ENCODE measurements around the gene BRD7. TPM values are rescaled to one million over a fixed set of nuclear protein-coding genes. Genes with fewer than 3 reads are reported as not detected.

Gene BRD7
- total RNA-seq, 2 donors from 2014 or later, result 56.9 to 63.5 TPM

DNA sequence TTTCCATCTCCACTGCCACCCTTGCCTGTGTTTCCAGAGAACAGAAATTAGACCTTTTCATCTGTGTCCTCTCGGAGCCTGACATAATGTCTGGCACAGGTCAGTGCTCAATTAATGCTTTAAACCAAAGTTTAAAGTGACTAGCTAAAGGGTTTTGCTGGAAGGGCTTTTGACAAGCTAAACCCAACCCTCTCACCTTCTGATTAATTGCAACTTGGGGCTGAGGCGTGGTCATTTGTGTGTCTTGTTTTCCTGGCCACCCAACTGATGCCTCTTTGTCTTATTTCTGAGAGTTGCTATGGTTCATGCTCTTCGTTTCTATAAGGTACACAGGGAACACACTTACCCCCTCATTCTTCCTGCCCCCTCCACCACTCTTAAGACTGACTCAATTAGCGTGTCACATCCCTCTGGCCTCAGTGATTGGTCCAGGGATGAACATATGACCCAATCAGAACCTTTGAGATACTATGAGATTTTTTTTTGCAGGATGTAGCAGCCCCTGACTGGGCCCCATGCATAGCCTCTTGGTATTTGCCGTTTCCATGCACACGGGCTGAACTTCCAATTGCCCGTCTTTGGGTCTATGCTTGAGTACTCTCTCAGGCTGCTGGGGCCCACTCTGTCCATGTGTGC lies 15.8 kb upstream of the BRD7 start:
- H3K36me3 ChIP-seq, result no peaks in the 10 kb centered on the region
- no peaks in the 10 kb centered on the region for H3K27me3 ChIP-seq (replicated peaks; ENCODE audit: insufficient read depth)
- TF ChIP-seq, protein P1, sequence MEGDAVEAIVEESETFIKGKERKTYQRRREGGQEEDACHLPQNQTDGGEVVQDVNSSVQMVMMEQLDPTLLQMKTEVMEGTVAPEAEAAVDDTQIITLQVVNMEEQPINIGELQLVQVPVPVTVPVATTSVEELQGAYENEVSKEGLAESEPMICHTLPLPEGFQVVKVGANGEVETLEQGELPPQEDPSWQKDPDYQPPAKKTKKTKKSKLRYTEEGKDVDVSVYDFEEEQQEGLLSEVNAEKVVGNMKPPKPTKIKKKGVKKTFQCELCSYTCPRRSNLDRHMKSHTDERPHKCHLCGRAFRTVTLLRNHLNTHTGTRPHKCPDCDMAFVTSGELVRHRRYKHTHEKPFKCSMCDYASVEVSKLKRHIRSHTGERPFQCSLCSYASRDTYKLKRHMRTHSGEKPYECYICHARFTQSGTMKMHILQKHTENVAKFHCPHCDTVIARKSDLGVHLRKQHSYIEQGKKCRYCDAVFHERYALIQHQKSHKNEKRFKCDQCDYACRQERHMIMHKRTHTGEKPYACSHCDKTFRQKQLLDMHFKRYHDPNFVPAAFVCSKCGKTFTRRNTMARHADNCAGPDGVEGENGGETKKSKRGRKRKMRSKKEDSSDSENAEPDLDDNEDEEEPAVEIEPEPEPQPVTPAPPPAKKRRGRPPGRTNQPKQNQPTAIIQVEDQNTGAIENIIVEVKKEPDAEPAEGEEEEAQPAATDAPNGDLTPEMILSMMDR (IDR thresholded peaks at IDR 0.05), result no peak
- ATAC-seq (ENCODE audit: insufficient number of reproducible peaks, low FRiP score, low read depth) (no peak), DNase-seq (ENCODE audit: low spot score) (no peak)
- H3K27ac ChIP-seq, result no peak overlapping the region
- H3K4me3 ChIP-seq, result no peak overlapping the region
- no peaks in the 10 kb centered on the region for H3K9me3 ChIP-seq
- H3K4me1 ChIP-seq (ENCODE audit: control insufficient read depth in 1 of 2, low read depth in 2 of 2), result no peaks in the 10 kb centered on the region

DNA sequence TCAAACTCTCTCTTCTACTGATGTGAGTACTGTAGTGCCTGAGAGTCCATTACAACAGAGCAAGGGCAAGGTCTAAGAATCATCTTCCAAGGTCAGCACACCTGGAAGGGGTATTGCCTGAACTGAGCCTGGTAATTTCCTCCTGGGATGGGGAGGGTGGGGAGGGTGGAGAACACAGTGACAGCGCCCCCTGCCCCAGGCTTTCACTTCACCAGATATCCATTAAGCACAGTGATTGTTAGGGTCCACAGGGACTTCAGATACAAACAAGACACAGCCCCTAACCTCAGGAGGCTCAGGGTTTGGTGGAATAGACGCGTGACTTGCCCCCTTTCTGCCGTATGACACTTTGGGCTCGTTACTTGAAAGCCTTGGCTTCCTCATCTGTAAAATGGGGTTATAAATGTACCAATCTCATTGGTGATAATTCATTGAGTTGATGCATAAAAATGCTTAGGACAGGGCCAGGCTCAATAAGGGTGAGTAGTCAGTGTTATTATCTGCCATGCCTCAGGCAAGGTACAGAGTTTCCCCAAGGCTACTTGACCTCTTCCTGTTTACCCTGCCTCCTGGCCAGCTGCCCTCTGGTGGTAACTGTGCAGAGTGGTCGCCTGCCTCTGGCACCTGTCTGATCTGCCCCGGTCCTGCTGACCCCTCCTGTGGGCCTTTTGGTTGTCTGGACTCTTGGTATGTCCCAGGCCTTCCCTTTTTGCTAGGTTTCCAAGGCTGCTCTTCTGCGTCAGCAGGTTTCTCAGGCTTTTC lies 13.1 kb upstream of the BRD7 start:
- H3K4me3 ChIP-seq, result no peak overlapping the region
- no peaks in the 10 kb centered on the region for H3K9me3 ChIP-seq
- DNase-seq (ENCODE audit: low spot score) (no peak), ATAC-seq (ENCODE audit: insufficient number of reproducible peaks, low FRiP score, low read depth) (no peak)
- H3K36me3 ChIP-seq, result no peaks in the 10 kb centered on the region
- H3K27ac ChIP-seq, result no peak overlapping the region
- H3K4me1 ChIP-seq (ENCODE audit: control insufficient read depth in 1 of 2, low read depth in 2 of 2), result no peaks in the 10 kb centered on the region
- H3K27me3 ChIP-seq (replicated peaks; ENCODE audit: insufficient read depth), result no peaks in the 10 kb centered on the region
- TF ChIP-seq, protein P1 (IDR thresholded peaks at IDR 0.05), result no peak

DNA sequence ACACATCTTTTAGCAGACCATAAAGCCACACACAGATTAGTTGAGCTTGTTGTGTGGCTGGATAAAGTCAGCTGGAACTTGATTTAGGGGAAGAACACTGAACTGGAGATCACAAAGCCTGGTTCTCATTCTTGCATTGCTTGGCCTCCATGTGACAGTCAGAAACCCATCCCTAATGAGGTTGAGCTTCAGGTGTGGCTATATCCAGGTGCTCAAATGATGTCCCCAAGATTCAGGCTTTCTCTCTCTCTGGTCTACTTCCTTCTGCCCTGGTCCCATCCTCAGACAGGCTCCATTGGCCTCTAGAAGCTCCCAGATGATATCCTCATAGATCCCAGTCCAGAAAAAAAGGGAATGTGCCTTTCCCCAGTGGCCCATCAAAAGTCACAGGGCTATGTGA lies 9.6 kb upstream of the BRD7 start:
- TF ChIP-seq, protein P1 (IDR thresholded peaks at IDR 0.05), result no peak
- Histone ChIP-seq H3K36me3 (no peaks in the 10 kb centered on the region), H3K27ac (no peak overlapping the region), H3K4me1 (ENCODE audit: control insufficient read depth in 1 of 2, low read depth in 2 of 2) (peaks cover 1 to 5% of the 10 kb centered on the region in 2 donors), H3K27me3 (replicated peaks; ENCODE audit: insufficient read depth) (no peaks in the 10 kb centered on the region), H3K9me3 (no peaks in the 10 kb centered on the region), H3K4me3 (no peak overlapping the region)
- DNase-seq (ENCODE audit: low spot score) (no peak), ATAC-seq (ENCODE audit: insufficient number of reproducible peaks, low FRiP score, low read depth) (no peak)

DNA sequence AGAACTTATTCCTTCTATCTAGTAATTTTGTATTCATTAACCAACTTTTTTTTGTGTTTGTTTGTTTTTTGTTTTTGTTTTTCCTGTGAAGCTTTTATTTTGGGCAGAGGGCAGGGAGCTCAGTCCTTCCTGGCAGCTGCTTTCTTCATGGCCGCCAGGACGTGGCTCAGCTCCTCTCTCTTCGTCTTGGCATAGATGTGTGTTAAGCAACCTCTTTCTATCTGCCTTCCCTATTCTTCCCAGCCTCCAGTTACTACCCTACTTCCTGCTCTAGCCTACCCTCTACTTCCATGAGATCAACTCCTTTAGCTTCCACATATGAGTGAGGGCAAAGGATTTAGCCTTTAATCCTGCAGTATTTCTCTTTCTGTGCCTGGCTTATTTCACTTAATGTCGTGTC lies 8.2 kb upstream of the BRD7 start:
- no peaks in the 10 kb centered on the region for H3K27me3 ChIP-seq (replicated peaks; ENCODE audit: insufficient read depth)

DNA sequence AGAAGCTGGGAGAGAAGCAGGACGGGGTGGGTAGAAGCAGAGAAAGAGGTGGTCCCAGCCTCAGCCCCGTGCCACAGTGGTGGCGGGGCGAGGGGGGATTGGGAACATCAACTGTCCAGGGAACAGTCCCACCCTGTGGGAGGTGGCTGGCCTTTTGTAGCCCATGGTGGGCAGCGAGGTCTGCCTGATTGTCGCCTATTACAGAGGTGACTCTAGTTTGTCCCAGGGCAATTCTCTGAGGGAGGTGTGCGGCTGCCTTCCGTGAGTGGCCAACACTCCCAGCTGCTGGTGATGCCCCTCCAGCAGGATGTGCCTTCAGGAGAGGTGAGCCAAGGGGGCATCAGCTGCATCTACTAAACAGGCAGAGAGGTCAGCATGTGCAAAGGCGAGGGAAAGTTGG lies 5.0 kb upstream of the BRD7 start:
- Histone ChIP-seq H3K4me3 (no peak overlapping the region), H3K27me3 (replicated peaks; ENCODE audit: insufficient read depth) (no peaks in the 10 kb centered on the region), H3K9me3 (no peaks in the 10 kb centered on the region), H3K4me1 (ENCODE audit: control insufficient read depth in 1 of 2, low read depth in 2 of 2) (peaks cover 9 to 29% of the 10 kb centered on the region in 2 donors), H3K27ac (peak overlapping the region; percentile 59 to 70), H3K36me3 (no peaks in the 10 kb centered on the region)
- TF ChIP-seq, protein P1 (IDR thresholded peaks at IDR 0.05), result no peak
- ATAC-seq (ENCODE audit: insufficient number of reproducible peaks, low FRiP score, low read depth), result no peak
- DNase-seq (ENCODE audit: low spot score), result no peak

More for the DNA sequence above, 8.2 kb upstream of the BRD7 start:
- TF ChIP-seq, protein P1 (IDR thresholded peaks at IDR 0.05), result no peak
- Histone ChIP-seq H3K9me3 (no peaks in the 10 kb centered on the region), H3K4me1 (ENCODE audit: control insufficient read depth in 1 of 2, low read depth in 2 of 2) (peaks cover 6 to 19% of the 10 kb centered on the region in 2 donors), H3K27ac (no peak overlapping the region), H3K36me3 (no peaks in the 10 kb centered on the region), H3K4me3 (no peak overlapping the region)
- ATAC-seq (ENCODE audit: insufficient number of reproducible peaks, low FRiP score, low read depth), result no peak
- no peak for DNase-seq (ENCODE audit: low spot score)
